Duodenal mucosa (tissue), 2 donors: ENCODE data around the gene CADPS2.

Experiments
- H3K27ac ChIP-seq: one replicate; pipeline ENCODE4 v1.7.0; 2013; ENCODE audit warnings: low read depth, low read length
- H3K27me3 ChIP-seq, 2 donors: one replicate each; pipeline ENCODE4 v1.7.0; 2013; ENCODE audit warnings: low read length in 2 of 2, control low read depth in 1 of 2; ENCODE audit not compliant: insufficient read depth in 2 of 2, control insufficient read depth in 1 of 2
- H3K36me3 ChIP-seq, 2 donors: one replicate each; pipeline ENCODE4 v1.7.0; 2013; ENCODE audit warnings: low read length in 2 of 2, control low read depth in 1 of 2; ENCODE audit not compliant: insufficient read depth in 2 of 2, control insufficient read depth in 1 of 2
- H3K4me1 ChIP-seq, 2 donors: one replicate each; pipeline ENCODE4 v1.7.0; 2013; ENCODE audit warnings: low read length in 2 of 2, control low read depth in 1 of 2; ENCODE audit not compliant: insufficient read depth in 2 of 2, control insufficient read depth in 1 of 2
- H3K4me3 ChIP-seq, 2 donors: one replicate each; pipeline ENCODE4 v1.7.0; 2013; ENCODE audit warnings: low read length in 2 of 2, low read depth in 1 of 2
- H3K9ac ChIP-seq, 2 donors: one replicate each; pipeline ENCODE4 v1.7.0; 2013; ENCODE audit warnings: low read length in 2 of 2, low read depth in 1 of 2
- H3K9me3 ChIP-seq, 2 donors: one replicate each; pipeline ENCODE4 v1.7.0; 2013; ENCODE audit warnings: low read length in 2 of 2, control low read depth in 1 of 2; ENCODE audit not compliant: control insufficient read depth in 1 of 2

The CADPS2 gene

GRCh38 chr7:122316467-122317388 lies 569.5 kb downstream of the CADPS2 start:
- H3K9ac ChIP-seq: no peak overlapping the region
- no peaks in the 10 kb centered on the region for H3K9me3 ChIP-seq
- peaks cover 45 to 49% of the 10 kb centered on the region in 2 donors for H3K27me3 ChIP-seq
- H3K4me1 ChIP-seq: peaks cover 0 to 1% of the 10 kb centered on the region in 2 donors
- H3K4me3 ChIP-seq: peak overlapping the region; percentile 32 to 40
- H3K36me3 ChIP-seq: no peaks in the 10 kb centered on the region
- H3K27ac ChIP-seq: no peak overlapping the region

GRCh38 chr7:122315507-122316466 lies 570.5 kb downstream of the CADPS2 start:
- H3K4me1 ChIP-seq: peaks cover under 1 to 3% of the 10 kb centered on the region in 2 donors
- peak overlapping the region in 1 of 2 donors; percentile 2 for H3K4me3 ChIP-seq
- H3K9ac ChIP-seq: no peak overlapping the region

GRCh38 chr7:122314284-122314683 lies 572.0 kb downstream of the CADPS2 start:
- peaks cover 5 to 9% of the 10 kb centered on the region in 2 donors for H3K4me1 ChIP-seq
- H3K9me3 ChIP-seq: no peaks in the 10 kb centered on the region
- H3K9ac ChIP-seq: no peak overlapping the region
- no peak overlapping the region for H3K27ac ChIP-seq
- H3K4me3 ChIP-seq: no peak overlapping the region
- no peaks in the 10 kb centered on the region for H3K36me3 ChIP-seq
- H3K27me3 ChIP-seq: peaks cover 69 to 74% of the 10 kb centered on the region in 2 donors

More at GRCh38 chr7:122315507-122316466, 570.5 kb downstream of the CADPS2 start:
- H3K36me3 ChIP-seq: no peaks in the 10 kb centered on the region
- H3K9me3 ChIP-seq: no peaks in the 10 kb centered on the region
- peaks cover 54 to 59% of the 10 kb centered on the region in 2 donors for H3K27me3 ChIP-seq
- H3K27ac ChIP-seq: no peak overlapping the region

GRCh38 chr7:122312789-122313188 lies 573.5 kb downstream of the CADPS2 start:
- Histone ChIP-seq H3K36me3 (no peaks in the 10 kb centered on the region), H3K9ac (no peak overlapping the region), H3K27me3 (peaks cover 84 to 89% of the 10 kb centered on the region in 2 donors), H3K27ac (no peak overlapping the region), H3K9me3 (no peaks in the 10 kb centered on the region), H3K4me1 (peaks cover 5 to 9% of the 10 kb centered on the region in 2 donors), H3K4me3 (no peak overlapping the region)

GRCh38 chr7:122311734-122312450 lies 574.4 kb downstream of the CADPS2 start:
- Histone ChIP-seq H3K36me3 (no peaks in the 10 kb centered on the region), H3K9me3 (no peaks in the 10 kb centered on the region), H3K9ac (no peak overlapping the region), H3K4me3 (peak overlapping the region in 1 of 2 donors; percentile 30), H3K27ac (no peak overlapping the region), H3K27me3 (peaks cover 89 to 98% of the 10 kb centered on the region in 2 donors), H3K4me1 (peaks cover 5 to 9% of the 10 kb centered on the region in 2 donors)

- no peak overlapping the region for H3K27ac ChIP-seq
- no peak overlapping the region for H3K4me3 ChIP-seq
- peaks cover 91 to 99% of the 10 kb centered on the region in 2 donors for H3K27me3 ChIP-seq
These were observed 575.1 kb downstream of the CADPS2 start for GRCh38 chr7:122311050-122311700.

GRCh38 chr7:122310119-122311021 lies 575.9 kb downstream of the CADPS2 start:
- Histone ChIP-seq H3K27ac (no peak overlapping the region), H3K27me3 (peaks cover 90 to 99% of the 10 kb centered on the region in 2 donors), H3K4me1 (peaks cover 11 to 16% of the 10 kb centered on the region in 2 donors), H3K9me3 (no peaks in the 10 kb centered on the region), H3K36me3 (no peaks in the 10 kb centered on the region), H3K4me3 (peak overlapping the region; percentile 45 to 62), H3K9ac (no peak overlapping the region)

More at GRCh38 chr7:122311050-122311700, 575.1 kb downstream of the CADPS2 start:
- H3K4me1 ChIP-seq: peaks cover 5 to 9% of the 10 kb centered on the region in 2 donors
- H3K36me3 ChIP-seq: no peaks in the 10 kb centered on the region
- H3K9ac ChIP-seq: no peak overlapping the region
- no peaks in the 10 kb centered on the region for H3K9me3 ChIP-seq

GRCh38 chr7:122309421-122309820 lies 576.8 kb downstream of the CADPS2 start:
- H3K27ac ChIP-seq: no peak overlapping the region
- no peak overlapping the region for H3K4me3 ChIP-seq
- H3K9ac ChIP-seq: no peak overlapping the region
- no peaks in the 10 kb centered on the region for H3K9me3 ChIP-seq
- peaks cover 87 to 98% of the 10 kb centered on the region in 2 donors for H3K27me3 ChIP-seq
- peaks cover 19 to 24% of the 10 kb centered on the region in 2 donors for H3K4me1 ChIP-seq
- H3K36me3 ChIP-seq: no peaks in the 10 kb centered on the region
